Measurements from ENCODE around the gene ZYG11B. TPM values are rescaled to one million over a fixed set of nuclear protein-coding genes. Genes with fewer than 3 reads are reported as not detected.

ZYG11B gene
- 10 to 100 TPM; 34.4 to 34.6 TPM for total RNA-seq
- 10 to 100 TPM; 23.3 to 28.7 (median 27.3) TPM for polyA plus RNA-seq (ENCODE audit: insufficient read length in 6 of 6)
- long read RNA-seq, donor 1, full-length matches to known transcripts: 5 of 403 reads
- long read RNA-seq, donor 1, partial matches to known transcripts: 387 of 403 reads
- long read RNA-seq, donor 1, other reads (novel, unspliced or antisense): 11 of 403 reads
- long read RNA-seq, donor 2, full-length matches to known transcripts: 6 of 21 reads
- long read RNA-seq, donor 2, partial matches to known transcripts: 10 of 21 reads
- long read RNA-seq, donor 2, other reads (novel, unspliced or antisense): 5 of 21 reads
- long read RNA-seq, donor 3, full-length matches to known transcripts: 2 of 9 reads
- long read RNA-seq, donor 3, partial matches to known transcripts: 7 of 9 reads
- long read RNA-seq, donor 3, other reads (novel, unspliced or antisense): 0 of 9 reads
- long read RNA-seq, donor 4, partial matches to known transcripts: 1 of 3 reads
- long read RNA-seq, donor 4, other reads (novel, unspliced or antisense): 2 of 3 reads
- long read RNA-seq, donor 5, full-length matches to known transcripts: 5 of 417 reads
- long read RNA-seq, donor 5, partial matches to known transcripts: 399 of 417 reads
- long read RNA-seq, donor 5, other reads (novel, unspliced or antisense): 13 of 417 reads
- long read RNA-seq, donor 6, full-length matches to known transcripts: 1 of 31 reads
- long read RNA-seq, donor 6, partial matches to known transcripts: 14 of 31 reads
- long read RNA-seq, donor 6, other reads (novel, unspliced or antisense): 16 of 31 reads
- long read RNA-seq, donor 7, full-length matches to known transcripts: 3 of 3 reads
- long read RNA-seq, donor 7, partial matches to known transcripts: 0 of 3 reads
- long read RNA-seq, donor 7, other reads (novel, unspliced or antisense): 0 of 3 reads
- long read RNA-seq, donor 8, full-length matches to known transcripts: 8 of 249 reads
- long read RNA-seq, donor 8, partial matches to known transcripts: 235 of 249 reads
- long read RNA-seq, donor 8, other reads (novel, unspliced or antisense): 6 of 249 reads
- long read RNA-seq, donor 9, partial matches to known transcripts: 31 of 31 reads
- long read RNA-seq, donor 9, other reads (novel, unspliced or antisense): 0 of 31 reads
- long read RNA-seq, donor 10, partial matches to known transcripts: 0 of 1 reads
- long read RNA-seq, donor 10, other reads (novel, unspliced or antisense): 1 of 1 reads
- long read RNA-seq, donor 11, full-length matches to known transcripts: 6 of 322 reads
- long read RNA-seq, donor 11, partial matches to known transcripts: 316 of 322 reads
- long read RNA-seq, donor 11, other reads (novel, unspliced or antisense): 0 of 322 reads
- long read RNA-seq, donor 12, full-length matches to known transcripts: 5 of 10 reads
- long read RNA-seq, donor 12, partial matches to known transcripts: 0 of 10 reads
- long read RNA-seq, donor 12, other reads (novel, unspliced or antisense): 5 of 10 reads

- peak; percentile 85 to 99 (median 92) for DNase-seq
- intact Hi-C loops (cut with DNase I): no loop called here
- peak; percentile 98 for ATAC-seq
- Histone ChIP-seq H3K36me3 (no peaks in the 10 kb centered on the region), H3K4me3 (peak within 1 kb of the TSS; percentile 78 to 85), H3K27me3 (no peaks in the 10 kb centered on the region), H3K9me3 (no peaks in the 10 kb centered on the region), H3K4me1 (peaks cover 15 to 32% of the 10 kb centered on the region in 2 donors), H3K27ac (peak within 1 kb of the TSS; percentile 88 to 91)
- TF ChIP-seq CTCF (IDR thresholded peaks at IDR 0.05): no peak
Observed at GRCh38 chr1:52726265-52727113, at the start of gene ZYG11B. Gene ZYG11B (plus strand): TSS chr1:52726453. CDS start chr1:52726654, 201 bp downstream.

- Histone ChIP-seq H3K9me3 (no peaks in the 10 kb centered on the region), H3K27me3 (no peaks in the 10 kb centered on the region), H3K36me3 (no peaks in the 10 kb centered on the region), H3K27ac (no peak overlapping the region), H3K4me1 (peaks cover 6 to 9% of the 10 kb centered on the region in 2 donors), H3K4me3 (no peak overlapping the region)
- no peak for TF ChIP-seq CTCF (IDR thresholded peaks at IDR 0.05)
- intact Hi-C loops (cut with DNase I): no loop called here
- peak; percentile 87 for ATAC-seq
- peak in 2 of 4 donors; percentile 13 to 61 for DNase-seq
Observed at GRCh38 chr1:52677076-52677806, 49.0 kb upstream of the ZYG11B start.

- Histone ChIP-seq H3K36me3 (no peaks in the 10 kb centered on the region), H3K4me1 (peaks cover 6 to 9% of the 10 kb centered on the region in 2 donors), H3K27ac (no peak overlapping the region), H3K9me3 (no peaks in the 10 kb centered on the region), H3K27me3 (no peaks in the 10 kb centered on the region), H3K4me3 (no peak overlapping the region)
- no peak for TF ChIP-seq CTCF (IDR thresholded peaks at IDR 0.05)
- no peak for ATAC-seq
- peak in 1 of 4 donors; percentile 6 for DNase-seq
- intact Hi-C loops (cut with DNase I): no loop called here
Observed at GRCh38 chr1:52679048-52679447, 47.2 kb upstream of the ZYG11B start.

- no peak overlapping the region for H3K27ac ChIP-seq
- TF ChIP-seq CTCF (IDR thresholded peaks at IDR 0.05): no peak
- no peak overlapping the region for H3K4me3 ChIP-seq
- no peak for DNase-seq
- intact Hi-C loops (cut with DNase I): no loop called here
- no peaks in the 10 kb centered on the region for H3K9me3 ChIP-seq
- peaks cover 6 to 9% of the 10 kb centered on the region in 2 donors for H3K4me1 ChIP-seq
- H3K36me3 ChIP-seq: no peaks in the 10 kb centered on the region
- no peak for ATAC-seq
- H3K27me3 ChIP-seq: no peaks in the 10 kb centered on the region
Observed at GRCh38 chr1:52679498-52679897, 46.8 kb upstream of the ZYG11B start.
